22Rv1 (cell line): ENCODE results near the gene MADD.
A peak's percentile ranks its signal among the peaks of the same experiment; 100 is the strongest.

Source experiments
- H3K27ac ChIP-seq: fragments of 450-650 bp; 2 replicates; pipeline ENCODE4 v1.5.1; 2017
- CTCF ChIP-seq: fragments of 450-650 bp; IDR thresholded peaks from 2 replicates; pipeline ENCODE4 v1.5.1; 2017; ENCODE audit warnings: mild to moderate bottlenecking
- ZFX ChIP-seq: fragments of 450-650 bp; IDR thresholded peaks from 2 replicates; pipeline ENCODE4 v1.6.1; 2017; ENCODE audit warnings: antibody characterized with exemption, borderline replicate concordance

MADD gene

GRCh38 chr11:47361419-47361818, 91.5 kb downstream of the MADD start:
- TF ChIP-seq ZFX (no peak), CTCF (no peak)
- H3K27ac ChIP-seq, result no peak overlapping the region

GRCh38 chr11:47366020-47366490, 96.1 kb downstream of the MADD start:
- H3K27ac ChIP-seq, result no peak overlapping the region
- no peak for TF ChIP-seq ZFX
- no peak for TF ChIP-seq CTCF

- H3K27ac ChIP-seq, result no peak overlapping the region
- no peak for TF ChIP-seq CTCF
- no peak for TF ChIP-seq ZFX
Measured at GRCh38 chr11:47369676-47370075, 99.7 kb downstream of the MADD start.

- H3K27ac ChIP-seq, result no peak overlapping the region
- TF ChIP-seq ZFX (no peak), CTCF (no peak)
Measured at GRCh38 chr11:47372422-47372821, 102.5 kb downstream of the MADD start.

GRCh38 chr11:47373876-47374719, 104.2 kb downstream of the MADD start:
- H3K27ac ChIP-seq, result no peak overlapping the region
- TF ChIP-seq ZFX (no peak), CTCF (peak; percentile 99)

- TF ChIP-seq CTCF, result no peak
- TF ChIP-seq ZFX, result no peak
- H3K27ac ChIP-seq, result no peak overlapping the region
Measured at GRCh38 chr11:47374720-47375019, 104.7 kb downstream of the MADD start.

- TF ChIP-seq CTCF (no peak), ZFX (no peak)
- no peak overlapping the region for H3K27ac ChIP-seq
Measured at GRCh38 chr11:47375020-47375419, 105.1 kb downstream of the MADD start.
